ENCODE measurements around the gene GHR.

The GHR gene

GRCh38 chr5:42515504-42515903 lies 92.3 kb downstream of the GHR start:
- DNase-seq = no peak

GRCh38 chr5:42516282-42517042 lies 93.2 kb downstream of the GHR start:
- no peak for DNase-seq

GRCh38 chr5:42517164-42517563 lies 93.9 kb downstream of the GHR start:
- no peak for DNase-seq

- DNase-seq = no peak
Observed at GRCh38 chr5:42518595-42519221, 95.5 kb downstream of the GHR start.

- no peak for DNase-seq
Observed at GRCh38 chr5:42520203-42520602, 97.0 kb downstream of the GHR start.

- DNase-seq = peak in 1 of 56 donors; percentile 1
Observed at GRCh38 chr5:42520957-42521356, 97.7 kb downstream of the GHR start.

- DNase-seq = no peak
Observed at GRCh38 chr5:42521406-42521805, 98.2 kb downstream of the GHR start.

- DNase-seq = no peak
Observed at GRCh38 chr5:42522783-42523182, 99.5 kb downstream of the GHR start.

GRCh38 chr5:42526179-42526578 lies 102.9 kb downstream of the GHR start:
- DNase-seq = no peak

GRCh38 chr5:42531611-42532010 lies 108.4 kb downstream of the GHR start:
- no peak for DNase-seq

- DNase-seq = no peak
Observed at GRCh38 chr5:42542106-42542505, 118.9 kb downstream of the GHR start.

- no peak for DNase-seq
Observed at GRCh38 chr5:42543774-42544173, 120.5 kb downstream of the GHR start.

GRCh38 chr5:42545038-42545437 lies 121.8 kb downstream of the GHR start:
- no peak for DNase-seq

GRCh38 chr5:42547141-42547540 lies 123.9 kb downstream of the GHR start:
- DNase-seq = no peak

- DNase-seq = no peak
Observed at GRCh38 chr5:42547894-42548293, 124.7 kb downstream of the GHR start.

- DNase-seq = no peak
Observed at GRCh38 chr5:42552597-42552996, 129.4 kb downstream of the GHR start.

- DNase-seq = no peak
Observed at GRCh38 chr5:42553461-42553860, 130.2 kb downstream of the GHR start.

GRCh38 chr5:42555010-42555409 lies 131.8 kb downstream of the GHR start:
- DNase-seq = no peak

- no peak for DNase-seq
Observed at GRCh38 chr5:42555797-42556196, 132.6 kb downstream of the GHR start.

GRCh38 chr5:42557689-42558088 lies 134.4 kb downstream of the GHR start:
- DNase-seq = no peak

- DNase-seq = no peak
Observed at GRCh38 chr5:42561656-42562055, 138.4 kb downstream of the GHR start.

GRCh38 chr5:42564689-42565356 lies 141.6 kb downstream of the GHR start:
- no peak for DNase-seq
